Measurements from ENCODE around the gene RAB41.

RAB41 gene

DNA sequence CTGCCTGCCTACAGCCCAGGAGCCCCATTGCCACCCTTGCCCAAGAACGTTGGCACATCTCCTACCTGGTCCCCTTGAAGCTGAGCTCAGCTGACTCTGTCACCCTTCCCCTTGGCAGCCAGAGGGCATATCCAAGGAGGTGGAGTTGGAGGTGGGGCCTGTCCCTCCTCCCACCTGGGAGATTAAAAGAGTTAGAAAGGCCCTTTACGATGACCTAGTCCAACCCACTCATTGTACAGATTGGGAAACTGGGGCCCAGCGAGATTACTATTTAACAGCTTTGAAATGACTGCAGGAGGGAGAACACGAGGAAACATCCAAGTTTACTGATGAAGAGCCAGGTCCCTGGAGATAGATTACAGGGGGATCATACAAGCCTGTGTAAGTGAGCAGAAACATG lies 21.9 kb upstream of the RAB41 start, which contains the start of gene P2RY4 (continued):
- TF ChIP-seq ZNF350 (tag by site-specific recombination; IDR thresholded peaks at IDR 0.05): no peak
- TF ChIP-seq ZNF624 (tag by site-specific recombination; IDR thresholded peaks at IDR 0.05): no peak
- TF ChIP-seq ZNF768 (tag by site-specific recombination; IDR thresholded peaks at IDR 0.05): no peak

DNA sequence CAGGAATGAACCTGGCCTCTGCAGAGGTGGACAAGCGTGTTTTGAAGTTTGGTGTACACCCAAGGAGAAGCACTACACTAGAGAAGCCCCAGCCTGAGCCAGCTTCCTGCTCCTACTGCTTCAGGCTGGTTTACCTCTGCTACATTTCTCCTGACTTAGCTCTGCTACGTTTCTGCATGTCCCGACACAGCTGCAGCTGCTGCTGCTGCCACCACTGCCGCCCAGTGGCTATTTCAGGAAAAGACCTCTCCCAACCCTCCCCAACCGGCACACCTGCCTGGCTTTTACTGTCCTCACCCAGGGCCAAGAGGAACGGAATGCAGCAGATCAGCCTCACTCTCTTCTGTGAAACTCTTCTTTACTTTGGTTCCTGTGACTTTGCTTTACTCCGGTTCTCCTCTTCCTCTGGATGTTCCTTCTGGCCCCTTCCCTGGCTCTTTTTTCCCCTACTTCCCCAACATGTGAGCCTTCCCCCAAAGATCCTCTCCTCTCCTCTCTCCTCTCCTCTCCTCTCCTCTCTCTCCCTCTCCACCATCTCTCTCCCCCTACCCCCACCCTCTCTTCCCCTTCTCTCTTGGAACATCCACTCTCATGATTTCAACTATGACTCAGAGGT lies 18.9 kb upstream of the RAB41 start:
- H3K36me3 ChIP-seq (ENCODE audit: control insufficient read depth in 2 of 2, insufficient read depth in 1 of 2, low read length in 2 of 2): no peaks in the 10 kb centered on the region
- H3K4me1 ChIP-seq (ENCODE audit: control insufficient read depth, insufficient read depth, low read length): no peaks in the 10 kb centered on the region
- H3K27ac ChIP-seq (ENCODE audit: extremely low read depth, low read depth, low read length): no peak overlapping the region
- POLR2A ChIA-PET: interaction anchor here (1.1 to 1.2 kb wide), 2 partner anchors 27 to 130 kb away, joined by 3 read pairs; partner anchors contain the start of genes IGBP1, KIF4A and PDZD11
- no peak overlapping the region for H3K4me3 ChIP-seq (ENCODE audit: low read depth, low read length)
- no peaks in the 10 kb centered on the region; the same call in 1 of the 2 replicates for H3K9me3 ChIP-seq (ENCODE audit: control insufficient read depth, insufficient read depth, low read depth, low read length)
- CTCF ChIA-PET: interaction anchor here (0.6 to 2.3 kb wide), 12 partner anchors 9 to 864 kb away, joined by 3 to 18 read pairs (median 4); partner anchors contain the start of gene IGBP1
- TF ChIP-seq ZNF2 (tag by site-specific recombination; IDR thresholded peaks at IDR 0.05) (peak; percentile 94), ZBTB7A (tag by site-specific recombination; IDR thresholded peaks at IDR 0.05; ENCODE audit: low read depth) (no peak), ZSCAN16 (tag by site-specific recombination; IDR thresholded peaks at IDR 0.05) (no peak), TRIM28 (IDR thresholded peaks at IDR 0.05; ENCODE audit: borderline replicate concordance, low read length) (peak; percentile 55; the same call in 1 of the 2 replicates)
- TF ChIP-seq, protein P1, sequence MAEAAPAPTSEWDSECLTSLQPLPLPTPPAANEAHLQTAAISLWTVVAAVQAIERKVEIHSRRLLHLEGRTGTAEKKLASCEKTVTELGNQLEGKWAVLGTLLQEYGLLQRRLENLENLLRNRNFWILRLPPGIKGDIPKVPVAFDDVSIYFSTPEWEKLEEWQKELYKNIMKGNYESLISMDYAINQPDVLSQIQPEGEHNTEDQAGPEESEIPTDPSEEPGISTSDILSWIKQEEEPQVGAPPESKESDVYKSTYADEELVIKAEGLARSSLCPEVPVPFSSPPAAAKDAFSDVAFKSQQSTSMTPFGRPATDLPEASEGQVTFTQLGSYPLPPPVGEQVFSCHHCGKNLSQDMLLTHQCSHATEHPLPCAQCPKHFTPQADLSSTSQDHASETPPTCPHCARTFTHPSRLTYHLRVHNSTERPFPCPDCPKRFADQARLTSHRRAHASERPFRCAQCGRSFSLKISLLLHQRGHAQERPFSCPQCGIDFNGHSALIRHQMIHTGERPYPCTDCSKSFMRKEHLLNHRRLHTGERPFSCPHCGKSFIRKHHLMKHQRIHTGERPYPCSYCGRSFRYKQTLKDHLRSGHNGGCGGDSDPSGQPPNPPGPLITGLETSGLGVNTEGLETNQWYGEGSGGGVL (tag by site-specific recombination; IDR thresholded peaks at IDR 0.05): peak; percentile 68
- TF ChIP-seq, protein P2, sequence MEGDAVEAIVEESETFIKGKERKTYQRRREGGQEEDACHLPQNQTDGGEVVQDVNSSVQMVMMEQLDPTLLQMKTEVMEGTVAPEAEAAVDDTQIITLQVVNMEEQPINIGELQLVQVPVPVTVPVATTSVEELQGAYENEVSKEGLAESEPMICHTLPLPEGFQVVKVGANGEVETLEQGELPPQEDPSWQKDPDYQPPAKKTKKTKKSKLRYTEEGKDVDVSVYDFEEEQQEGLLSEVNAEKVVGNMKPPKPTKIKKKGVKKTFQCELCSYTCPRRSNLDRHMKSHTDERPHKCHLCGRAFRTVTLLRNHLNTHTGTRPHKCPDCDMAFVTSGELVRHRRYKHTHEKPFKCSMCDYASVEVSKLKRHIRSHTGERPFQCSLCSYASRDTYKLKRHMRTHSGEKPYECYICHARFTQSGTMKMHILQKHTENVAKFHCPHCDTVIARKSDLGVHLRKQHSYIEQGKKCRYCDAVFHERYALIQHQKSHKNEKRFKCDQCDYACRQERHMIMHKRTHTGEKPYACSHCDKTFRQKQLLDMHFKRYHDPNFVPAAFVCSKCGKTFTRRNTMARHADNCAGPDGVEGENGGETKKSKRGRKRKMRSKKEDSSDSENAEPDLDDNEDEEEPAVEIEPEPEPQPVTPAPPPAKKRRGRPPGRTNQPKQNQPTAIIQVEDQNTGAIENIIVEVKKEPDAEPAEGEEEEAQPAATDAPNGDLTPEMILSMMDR (tag by site-specific recombination; IDR thresholded peaks at IDR 0.05): peak; percentile 59; the same call in 1 of the 2 replicates

DNA sequence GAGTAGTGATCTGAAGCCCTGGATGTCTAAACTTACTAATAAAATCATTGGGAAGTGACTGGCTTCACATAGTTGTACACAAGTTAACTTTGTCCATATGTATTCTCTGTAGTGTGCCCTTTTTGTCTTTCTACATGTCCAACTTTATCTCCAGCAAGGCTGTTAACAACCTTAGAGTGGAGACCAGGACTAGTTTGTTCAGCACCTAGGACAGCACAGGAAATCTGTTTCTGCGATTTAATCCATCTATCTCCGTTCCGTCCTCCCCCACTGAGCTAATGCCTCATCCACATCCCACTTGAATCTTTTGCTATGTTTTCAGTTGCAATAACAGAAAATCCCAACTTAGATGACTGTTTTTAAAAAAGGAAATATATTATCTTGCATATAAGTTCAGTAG lies 17.2 kb upstream of the RAB41 start:
- no peak overlapping the region for H3K4me3 ChIP-seq (ENCODE audit: low read depth, low read length)
- ChIA-PET POLR2A (no interaction called here), CTCF (interaction anchor here (0.9 kb wide), 1 partner anchor 10 kb away, joined by 3 read pairs; no protein-coding TSS in a partner anchor)
- H3K27ac ChIP-seq (ENCODE audit: extremely low read depth, low read depth, low read length): no peak overlapping the region
- no peaks in the 10 kb centered on the region for H3K36me3 ChIP-seq (ENCODE audit: control insufficient read depth in 2 of 2, insufficient read depth in 1 of 2, low read length in 2 of 2)
- H3K4me1 ChIP-seq (ENCODE audit: control insufficient read depth, insufficient read depth, low read length): no peaks in the 10 kb centered on the region
- TF ChIP-seq ZEB2 (tag by site-specific recombination; IDR thresholded peaks at IDR 0.05): no peak
- TF ChIP-seq, protein P3, sequence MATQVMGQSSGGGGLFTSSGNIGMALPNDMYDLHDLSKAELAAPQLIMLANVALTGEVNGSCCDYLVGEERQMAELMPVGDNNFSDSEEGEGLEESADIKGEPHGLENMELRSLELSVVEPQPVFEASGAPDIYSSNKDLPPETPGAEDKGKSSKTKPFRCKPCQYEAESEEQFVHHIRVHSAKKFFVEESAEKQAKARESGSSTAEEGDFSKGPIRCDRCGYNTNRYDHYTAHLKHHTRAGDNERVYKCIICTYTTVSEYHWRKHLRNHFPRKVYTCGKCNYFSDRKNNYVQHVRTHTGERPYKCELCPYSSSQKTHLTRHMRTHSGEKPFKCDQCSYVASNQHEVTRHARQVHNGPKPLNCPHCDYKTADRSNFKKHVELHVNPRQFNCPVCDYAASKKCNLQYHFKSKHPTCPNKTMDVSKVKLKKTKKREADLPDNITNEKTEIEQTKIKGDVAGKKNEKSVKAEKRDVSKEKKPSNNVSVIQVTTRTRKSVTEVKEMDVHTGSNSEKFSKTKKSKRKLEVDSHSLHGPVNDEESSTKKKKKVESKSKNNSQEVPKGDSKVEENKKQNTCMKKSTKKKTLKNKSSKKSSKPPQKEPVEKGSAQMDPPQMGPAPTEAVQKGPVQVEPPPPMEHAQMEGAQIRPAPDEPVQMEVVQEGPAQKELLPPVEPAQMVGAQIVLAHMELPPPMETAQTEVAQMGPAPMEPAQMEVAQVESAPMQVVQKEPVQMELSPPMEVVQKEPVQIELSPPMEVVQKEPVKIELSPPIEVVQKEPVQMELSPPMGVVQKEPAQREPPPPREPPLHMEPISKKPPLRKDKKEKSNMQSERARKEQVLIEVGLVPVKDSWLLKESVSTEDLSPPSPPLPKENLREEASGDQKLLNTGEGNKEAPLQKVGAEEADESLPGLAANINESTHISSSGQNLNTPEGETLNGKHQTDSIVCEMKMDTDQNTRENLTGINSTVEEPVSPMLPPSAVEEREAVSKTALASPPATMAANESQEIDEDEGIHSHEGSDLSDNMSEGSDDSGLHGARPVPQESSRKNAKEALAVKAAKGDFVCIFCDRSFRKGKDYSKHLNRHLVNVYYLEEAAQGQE (tag by site-specific recombination; IDR thresholded peaks at IDR 0.05): peak; percentile 91
- no peaks in the 10 kb centered on the region; the same call in 1 of the 2 replicates for H3K9me3 ChIP-seq (ENCODE audit: control insufficient read depth, insufficient read depth, low read depth, low read length)

DNA sequence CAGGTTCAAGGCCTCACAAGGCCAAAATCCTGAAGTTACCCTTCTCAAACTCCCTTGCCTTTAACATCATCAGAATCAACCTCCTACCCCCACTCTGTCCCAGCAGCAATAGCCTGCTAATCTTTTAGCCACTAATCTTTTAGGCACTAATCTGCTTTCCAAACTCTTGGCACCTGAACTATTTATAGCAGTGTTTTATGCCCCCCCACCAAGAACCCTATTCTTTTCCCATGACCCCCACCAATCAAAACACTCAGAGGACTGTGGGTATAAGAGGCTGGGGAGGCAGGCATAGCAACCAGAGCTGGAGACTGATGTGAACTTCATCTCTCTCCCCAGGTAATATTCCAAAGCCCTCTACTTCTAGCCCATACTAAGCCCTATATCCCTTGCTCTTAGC lies 13.9 kb upstream of the RAB41 start, which contains the start of gene ARR3:
Gene ARR3, plus strand, starts transcription at position 301 of the 400 bp plus-strand sequence. CDS start 1,052 bp downstream, outside the sequence.
- ChIA-PET POLR2A (no interaction called here), CTCF (no interaction called here)
- H3K4me1 ChIP-seq (ENCODE audit: control insufficient read depth, insufficient read depth, low read length): no peaks in the 10 kb centered on the region
- TF ChIP-seq ZNF626 (tag by site-specific recombination; IDR thresholded peaks at IDR 0.05) (no peak), ZNF791 (tag by site-specific recombination; IDR thresholded peaks at IDR 0.05) (no peak), ZNF391 (tag by site-specific recombination; IDR thresholded peaks at IDR 0.05; ENCODE audit: borderline replicate concordance, low read depth) (no peak), ZNF529 (tag by site-specific recombination; IDR thresholded peaks at IDR 0.05; ENCODE audit: insufficient replicate concordance) (no peak), KLF16 (tag by site-specific recombination; IDR thresholded peaks at IDR 0.05) (no peak), ZNF677 (tag by site-specific recombination; IDR thresholded peaks at IDR 0.05) (no peak), ZNF148 (tag by site-specific recombination; IDR thresholded peaks at IDR 0.05; ENCODE audit: borderline replicate concordance) (no peak)

More for the DNA sequence above, 13.9 kb upstream of the RAB41 start, which contains the start of gene ARR3:
- Histone ChIP-seq H3K4me3 (ENCODE audit: low read depth, low read length) (no peak within 1 kb of the TSS), H3K27ac (ENCODE audit: extremely low read depth, low read depth, low read length) (no peak within 1 kb of the TSS), H3K36me3 (ENCODE audit: control insufficient read depth in 2 of 2, insufficient read depth in 1 of 2, low read length in 2 of 2) (no peaks in the 10 kb centered on the region; a peak in 1 of 3 replicates), H3K9me3 (ENCODE audit: control insufficient read depth, insufficient read depth, low read depth, low read length) (no peaks in the 10 kb centered on the region; the same call in 1 of the 2 replicates)

All from HEK293 (cell line).